K562 (cell line): ENCODE results near the gene CLEC4M. TPM values are rescaled to one million over a fixed set of nuclear protein-coding genes. Genes with fewer than 3 reads are reported as not detected.

Experiments used
- ATAC-seq: fragments of 200-7000 bp; cut with Tn5 transposase; 3 replicates; pipeline ENCODE4 v1.9.1; 2020; ENCODE audit warnings: moderate library complexity
- BruUV-seq: library from RNA; stranded (reverse); fragments of 400-500 nt; replicated peaks from 2 replicates; lab custom pipeline; 2021; lab: Mats Ljungman, UMichigan
- CTCF ChIA-PET: fragments of 300-600 bp; formaldehyde crosslinking; extraction: SDS; loops from one replicate; lab custom pipeline; 2021; ENCODE audit warnings: low intra/inter-chr PET ratio; lab: Yijun Ruan, JAX
- POLR2A ChIA-PET: fragments of 300-600, 350-650 bp; sonication (Branson Sonifier 250); formaldehyde crosslinking; extraction: SDS; loops from one replicate; lab custom pipeline; 2021; ENCODE audit warnings: antibody characterized with exemption, inconsistent platforms; lab: Yijun Ruan, JAX
- DNase-seq, 4 experiments: peaks; one replicate each; pipeline versions ENCODE4 v3.0.0 to v3.0.0-alpha.2; 2011 to 2018; ENCODE audit warnings: low spot score in 3 of 4, mixed read lengths in 3 of 4; ENCODE audit errors: extremely low read depth in 1 of 4
- FAIRE-seq: peaks from 2 replicates; lab custom pipeline; 2011; peaks lifted over from hg19 to GRCh38; lab: Jason Lieb, UNC
- H2AFZ ChIP-seq: 2 replicates; pipeline ENCODE4 v1.6.0; 2011; ENCODE audit warnings: low read depth, low read length, control low read depth, inconsistent platforms
- H3K27ac ChIP-seq: fragments of 200-600 bp; 3 replicates; pipeline ENCODE4 v1.8.0; 2011; ENCODE audit warnings: low read depth, mild to moderate bottlenecking, control low read depth, inconsistent platforms, low read length, moderate library complexity, mixed read lengths; ENCODE audit errors: extremely low read depth
- H3K27me3 ChIP-seq, 2 experiments: fragments of 300-600 bp in 1 of 2; 2 replicates in 1 of 2; 3 replicates in 1 of 2; pipeline versions ENCODE4 v1.6.0 to v1.8.0; 2011; ENCODE audit warnings: inconsistent platforms in 2 of 2, low read length in 2 of 2, mild to moderate bottlenecking in 1 of 2, mixed read lengths in 1 of 2, moderate library complexity in 1 of 2; ENCODE audit not compliant: control insufficient read depth in 2 of 2, insufficient read depth in 2 of 2
- H3K36me3 ChIP-seq: fragments of 300-600 bp; 3 replicates; pipeline ENCODE4 v1.8.0; 2011; ENCODE audit warnings: mild to moderate bottlenecking, low read length, inconsistent platforms; ENCODE audit not compliant: control insufficient read depth, insufficient read depth
- H3K4me1 ChIP-seq, 2 experiments: fragments of 200-600 bp in 1 of 2; replicated peaks in 1 of 2; 2 replicates in 1 of 2; 3 replicates in 1 of 2; pipeline versions ENCODE4 v1.5.1 to v1.8.0; 2011; ENCODE audit warnings: inconsistent platforms in 2 of 2, low read length in 2 of 2, mild to moderate bottlenecking in 1 of 2, mixed read lengths in 1 of 2, moderate library complexity in 1 of 2; ENCODE audit not compliant: control insufficient read depth in 2 of 2, insufficient read depth in 2 of 2
- H3K4me2 ChIP-seq: 2 replicates; pipeline ENCODE4 v1.6.1; 2011; ENCODE audit warnings: low read length, control low read depth, inconsistent platforms, mixed read lengths; ENCODE audit not compliant: insufficient read depth
- H3K4me3 ChIP-seq: fragments of 200-600 bp; sonication (generic), shearing (Covaris generic); 2 replicates; pipeline ENCODE4 v1.5.1; 2016; ENCODE audit warnings: control low read depth, inconsistent platforms
- H3K79me2 ChIP-seq: fragments of 200-600 bp; 3 replicates; pipeline ENCODE4 v1.8.0; 2011; ENCODE audit warnings: low read length, inconsistent platforms; ENCODE audit not compliant: control insufficient read depth, insufficient read depth
- H3K9ac ChIP-seq, 2 experiments: 2 replicates each; pipeline versions ENCODE4 v1.6.0 to v1.6.1; 2011; ENCODE audit warnings: low read depth in 2 of 2, low read length in 2 of 2, control low read depth in 1 of 2, inconsistent platforms in 1 of 2, mild to moderate bottlenecking in 1 of 2, mixed read lengths in 1 of 2; ENCODE audit not compliant: insufficient read depth in 1 of 2
- H3K9me1 ChIP-seq: one replicate; pipeline ENCODE4 v1.6.0; 2011; ENCODE audit warnings: inconsistent platforms, mild to moderate bottlenecking, low read length, moderate library complexity; ENCODE audit not compliant: control insufficient read depth, insufficient read depth
- H3K9me3 ChIP-seq: replicated peaks from 2 replicates; pipeline ENCODE4 v1.5.1; 2011; ENCODE audit warnings: low read depth, low read length, inconsistent platforms; ENCODE audit not compliant: control insufficient read depth, insufficient read depth
- H4K20me1 ChIP-seq: replicated peaks from 2 replicates; pipeline ENCODE4 v1.6.1; 2011; ENCODE audit warnings: low read length, inconsistent platforms, mixed read lengths; ENCODE audit not compliant: control insufficient read depth, insufficient read depth
- ATF3 ChIP-seq, 2 experiments: fragments of 450-650 bp in 1 of 2; sonication (generic) in 1 of 2; formaldehyde crosslinking in 1 of 2; IDR thresholded peaks in 1 of 2; conservative IDR thresholded peaks in 1 of 2; 2 replicates each; pipeline versions ENCODE4 v1.6.1 to v1.8.1; 2016 to 2023; ENCODE audit warnings: mild to moderate bottlenecking in 2 of 2, moderate library complexity in 2 of 2, inconsistent platforms in 1 of 2, missing genetic modification reagents in 1 of 2
- CBFB ChIP-seq: sonication (generic); formaldehyde crosslinking; IDR thresholded peaks from 2 replicates; pipeline ENCODE4 v1.4.0; 2020; ENCODE audit warnings: mild to moderate bottlenecking, missing genetic modification reagents
- CCAR2 ChIP-seq: fragments of 200-400 bp; formaldehyde crosslinking; IDR thresholded peaks from 2 replicates; pipeline ENCODE4 v1.6.1; 2017; ENCODE audit warnings: mild to moderate bottlenecking, low read depth, low read length
- HMBOX1 ChIP-seq: sonication (generic); IDR thresholded peaks from 2 replicates; pipeline ENCODE4 v1.6.1; 2016
- L3MBTL2 ChIP-seq: fragments of 450-650 bp; IDR thresholded peaks from 2 replicates; pipeline ENCODE4 v1.6.1; 2016; ENCODE audit warnings: mild to moderate bottlenecking, moderate library complexity
- NRF1 ChIP-seq, 2 experiments: fragments of 450-650 bp; IDR thresholded peaks in 1 of 2; conservative IDR thresholded peaks in 1 of 2; 2 replicates each; pipeline ENCODE4 v1.6.1; 2014; ENCODE audit warnings: mild to moderate bottlenecking in 2 of 2
- PHB2 ChIP-seq: fragments of 450-650 bp; IDR thresholded peaks from 2 replicates; pipeline ENCODE4 v1.6.1; 2017; ENCODE audit warnings: low read depth
- PKNOX1 ChIP-seq: fragments of 450-650 bp; IDR thresholded peaks from 2 replicates; pipeline ENCODE4 v1.6.1; 2016
- PTBP1 ChIP-seq: fragments of 200-400 bp; formaldehyde crosslinking; IDR thresholded peaks from 2 replicates; pipeline ENCODE4 v1.6.1; 2017; ENCODE audit warnings: low read depth, low read length
- RFX1 ChIP-seq: fragments of 450-650 bp; IDR thresholded peaks from 2 replicates; pipeline ENCODE4 v1.6.1; 2016; ENCODE audit warnings: mild to moderate bottlenecking, moderate library complexity
- U2AF1 ChIP-seq: fragments of 200-400 bp; formaldehyde crosslinking; optimal IDR thresholded peaks from 2 replicates; pipeline ENCODE3; 2017; ENCODE audit warnings: mild to moderate bottlenecking, low read depth, low read length, moderate library complexity
- U2AF2 ChIP-seq: fragments of 200-400 bp; formaldehyde crosslinking; optimal IDR thresholded peaks from 2 replicates; pipeline ENCODE3; 2017; ENCODE audit warnings: low read depth, mild to moderate bottlenecking, low read length
- ZNF12 ChIP-seq: sonication (generic); formaldehyde crosslinking; IDR thresholded peaks from 2 replicates; pipeline ENCODE4 v1.4.0; 2020; ENCODE audit warnings: mild to moderate bottlenecking, missing genetic modification reagents
- ZNF830 ChIP-seq: fragments of 250-450 bp; sonication (Bioruptor Pico); IDR thresholded peaks from 2 replicates; pipeline ENCODE4 v1.5.0; 2021; ENCODE audit warnings: mild to moderate bottlenecking
- WGBS: fragments of 100-300 bp; shearing (Covaris generic); methylation state at CpG from one replicate; pipeline ENCODE4 v1.1.6; 2016; ENCODE audit warnings: low coverage, mixed read lengths; ENCODE audit not compliant: insufficient coverage; ENCODE audit errors: missing lambda C conversion rate; 5-methylcytosine and 5-hydroxymethylcytosine counted together
- in situ Hi-C: fragments of 300-500 bp; cut with MboI; formaldehyde crosslinking; loops from 4 replicates; pipeline ENCODE4 v1.15.0; 2018; ENCODE audit warnings: inconsistent platforms, mixed read lengths
- intact Hi-C: fragments of 100-400 bp; cut with micrococcal nuclease; formaldehyde crosslinking; loops from 2 replicates; pipeline ENCODE4 v1.14.2; 2022
- polyA plus RNA-seq, 8 experiments: library from polyadenylated mRNA; depleted of rRNA in 4 of 8; stranded (reverse) in 5 of 8; unstranded in 3 of 8; fragments of >200 nt; fragmentation: Nextera tagmentation in 2 of 8; fragmentation: Illumina TruSeq in 1 of 8; extraction: Ambion mirVana in 2 of 8; extraction: Trizol in 1 of 8; gene quantifications; 2 replicates each; pipeline versions ENCODE4 v1.2.1 to v1.2.3, GENCODE V29; 2011 to 2014; ENCODE audit warnings: inconsistent platforms in 1 of 8, missing spikeins in 1 of 8
- total RNA-seq, 7 experiments: library from RNA; depleted of rRNA in 6 of 7; stranded (reverse); fragments of >200 nt in 6 of 7; fragmentation: Illumina TruSeq in 2 of 7; extraction: Trizol in 2 of 7; gene quantifications; 2 replicates each; pipeline versions ENCODE4 v1.2.1 to v1.2.3, GENCODE V29; 2011 to 2021; ENCODE audit warnings: low replicate concordance in 1 of 7

CLEC4M gene
- total and polyA plus RNA-seq, 9 of the 15 experiments (the other 6 are each of a cell fraction or from before 2014, with no cell fraction given): 0.08 to 0.18 TPM; not detected in 7

DNA sequence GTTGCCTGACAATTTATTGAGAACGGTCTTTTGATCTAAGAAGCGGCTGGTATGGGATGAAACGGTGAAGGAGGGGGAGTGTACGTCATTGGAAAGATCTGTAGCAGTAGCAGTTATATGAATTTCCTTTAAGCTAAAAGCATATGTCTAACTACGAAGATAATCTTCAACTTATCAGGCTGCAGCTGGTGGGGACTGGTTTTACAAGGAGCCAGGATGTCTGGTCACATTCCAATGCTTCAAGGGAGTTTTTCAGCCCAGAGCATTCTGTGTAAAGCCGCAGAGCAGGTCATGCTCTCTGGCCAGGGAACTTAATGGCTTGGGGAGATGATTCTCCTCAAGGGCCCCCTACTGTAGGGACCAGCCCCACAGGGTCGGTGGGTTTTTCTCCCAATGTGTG lies 29.2 kb downstream of the CLEC4M start:
- ATAC-seq (peak; percentile 59), DNase-seq (no peak), FAIRE-seq (peak; percentile 19)
- H3K4me2 ChIP-seq: no peak overlapping the region
- no peak overlapping the region for H3K4me3 ChIP-seq
- no peaks in the 10 kb centered on the region for H4K20me1 ChIP-seq
- intact Hi-C loops (loop anchor here (10.0 kb wide), 1 partner anchor 427 kb away; no protein-coding TSS in a partner anchor), in situ Hi-C loops (no loop called here)
- no peaks in the 10 kb centered on the region for H3K36me3 ChIP-seq
- H3K4me1 ChIP-seq: peaks cover 2 to 16% of the 10 kb centered on the region in 2 experiments; a peak in 4 of 5 replicates
- H3K9me1 ChIP-seq: no peaks in the 10 kb centered on the region
- ChIA-PET CTCF (no interaction called here), POLR2A (interaction anchor here (0.6 kb wide), 1 partner anchor 21 kb away, joined by 3 read pairs; no protein-coding TSS in a partner anchor)
- WGBS: 0% methylated on average over 7 of the region's 7 CpGs
- no TSS peak for BruUV-seq
- H3K27me3 ChIP-seq: peaks cover 0 to 13% of the 10 kb centered on the region in 2 experiments; a peak in 3 of 5 replicates
- H3K9me3 ChIP-seq: no peaks in the 10 kb centered on the region; the same call in 1 of the 2 replicates
- no peaks in the 10 kb centered on the region for H3K79me2 ChIP-seq
- no peak overlapping the region for H3K9ac ChIP-seq
- H2AFZ ChIP-seq: no peak overlapping the region
- no peak overlapping the region for H3K27ac ChIP-seq
- TF ChIP-seq PHB2: no peak
- no peak for TF ChIP-seq NRF1 (conservative IDR thresholded peaks at IDR 0.05 in 1 of 2, IDR thresholded peaks at IDR 0.05 in 1 of 2)
- TF ChIP-seq CBFB (CRISPR knock-in tag): no peak
- no peak for TF ChIP-seq CCAR2
- TF ChIP-seq L3MBTL2: 0 out of 2 replicates have a peak, but pooled peaks have one; percentile 11
- no peak for TF ChIP-seq PTBP1
- no peak for TF ChIP-seq ZNF830 (CRISPR knock-in tag)
- no peak for TF ChIP-seq RFX1
- TF ChIP-seq ATF3 (IDR thresholded peaks at IDR 0.05): no peak
- TF ChIP-seq ATF3 (CRISPR knock-in tag; conservative IDR thresholded peaks at IDR 0.05): no peak
- no peak for TF ChIP-seq U2AF1
- 0 out of 2 replicates have a peak, but pooled peaks have one; percentile 17 for TF ChIP-seq HMBOX1
- no peak for TF ChIP-seq PKNOX1
- no peak for TF ChIP-seq ZNF12
- TF ChIP-seq U2AF2: no peak
